Activated CD8-positive, alpha-beta T cell treated with anti-CD3 and anti-CD28 coated beads for 36 hours (primary cell): Measurements from ENCODE around the gene CAPNS1. TPM values are rescaled to one million over a fixed set of nuclear protein-coding genes. Genes with fewer than 3 reads are reported as not detected.

ENCODE experiments used
- ATAC-seq: fragments of 200-7000 bp; cut with Tn5 transposase; one replicate; pipeline ENCODE4 v1.10.0; 2021; ENCODE audit warnings: mild to moderate bottlenecking, moderate library complexity
- CTCF ChIA-PET: fragments of 350-600 bp; sonication (Branson Sonifier 250); formaldehyde crosslinking; loops from one replicate; lab custom pipeline; 2021; ENCODE audit warnings: antibody characterized with exemption; lab: Charles Lee
- POLR2A ChIA-PET: fragments of 350-600 bp; sonication (Branson Sonifier 250); formaldehyde crosslinking; loops from one replicate; lab custom pipeline; 2021; ENCODE audit warnings: antibody characterized with exemption; lab: Charles Lee
- DNase-seq: peaks from one replicate; pipeline ENCODE4 v3.0.0-alpha.2; 2020
- H3K27ac Mint-ChIP-seq: one replicate; pipeline ENCODE4 v1.8.0; 2021; ENCODE audit warnings: mild to moderate bottlenecking, mixed read lengths
- H3K27me3 Mint-ChIP-seq: one replicate; pipeline ENCODE4 v1.8.0; 2021; ENCODE audit warnings: mixed read lengths
- H3K36me3 Mint-ChIP-seq: one replicate; pipeline ENCODE4 v1.8.0; 2021; ENCODE audit warnings: low read depth, mixed read lengths
- H3K4me1 Mint-ChIP-seq: one replicate; pipeline ENCODE4 v1.8.0; 2021; ENCODE audit warnings: low read depth, mixed read lengths
- H3K4me3 Mint-ChIP-seq: one replicate; pipeline ENCODE4 v1.8.0; 2021; ENCODE audit warnings: mild to moderate bottlenecking, moderate library complexity, mixed read lengths
- H3K9me3 Mint-ChIP-seq: one replicate; pipeline ENCODE4 v1.8.0; 2021; ENCODE audit warnings: mixed read lengths
- CTCF ChIP-seq: fragments of 200-600 bp; IDR thresholded peaks from one replicate; pipeline ENCODE4 v1.8.0; 2022; ENCODE audit warnings: antibody characterized with exemption, mild to moderate bottlenecking
- intact Hi-C: fragments of 100-400 bp; cut with micrococcal nuclease; formaldehyde crosslinking; loops from one replicate; pipeline ENCODE4 v1.10.0; 2022
- total RNA-seq, 2 experiments: library from RNA; stranded (reverse); gene quantifications; one replicate each; pipeline ENCODE4 v1.2.3, GENCODE V29; 2021

Gene CAPNS1
- total RNA-seq, 2 experiments from 2014 or later, result 250 to 275 TPM

DNA sequence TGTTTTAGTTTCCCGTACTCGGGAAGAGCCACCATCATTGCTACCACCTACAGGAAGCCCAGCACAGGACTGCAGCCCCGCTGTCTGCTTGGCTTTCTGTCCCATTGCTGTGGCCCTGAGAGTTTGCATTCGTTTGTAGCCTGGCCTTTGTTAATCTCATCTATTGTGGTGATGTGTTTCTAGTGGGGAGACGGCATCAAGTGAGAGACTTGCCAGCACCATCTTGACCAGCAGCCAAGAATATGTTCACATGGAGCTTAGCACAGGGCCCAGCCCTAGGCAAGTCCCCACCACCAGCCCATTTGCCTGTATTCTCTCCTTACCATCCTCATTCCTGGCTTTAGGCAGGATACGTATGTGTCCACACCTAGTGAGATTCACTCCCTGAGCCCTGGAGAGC is 46.2 kb upstream of the CAPNS1 start:
- ATAC-seq (no peak), DNase-seq (no peak)
- H3K4me3 Mint-ChIP-seq, result no peak overlapping the region
- intact Hi-C loops, result no loop called here
- POLR2A ChIA-PET, result interaction anchor here (1.3 to 1.7 kb wide), 2 partner anchors 10 to 21 kb away, joined by 5 to 6 read pairs; partner anchors contain the start of gene POLR2I
- peaks cover 46% of the 10 kb centered on the region for H3K36me3 Mint-ChIP-seq
- CTCF ChIA-PET, result interaction anchor here (1.2 to 1.3 kb wide), 2 partner anchors 14 to 33 kb away, joined by 3 to 4 read pairs; no protein-coding TSS in a partner anchor
- no peaks in the 10 kb centered on the region for H3K9me3 Mint-ChIP-seq
- TF ChIP-seq CTCF, result no peak
- H3K27ac Mint-ChIP-seq, result peak overlapping the region; percentile 81
- H3K4me1 Mint-ChIP-seq, result peaks cover 20% of the 10 kb centered on the region
- no peaks in the 10 kb centered on the region for H3K27me3 Mint-ChIP-seq

DNA sequence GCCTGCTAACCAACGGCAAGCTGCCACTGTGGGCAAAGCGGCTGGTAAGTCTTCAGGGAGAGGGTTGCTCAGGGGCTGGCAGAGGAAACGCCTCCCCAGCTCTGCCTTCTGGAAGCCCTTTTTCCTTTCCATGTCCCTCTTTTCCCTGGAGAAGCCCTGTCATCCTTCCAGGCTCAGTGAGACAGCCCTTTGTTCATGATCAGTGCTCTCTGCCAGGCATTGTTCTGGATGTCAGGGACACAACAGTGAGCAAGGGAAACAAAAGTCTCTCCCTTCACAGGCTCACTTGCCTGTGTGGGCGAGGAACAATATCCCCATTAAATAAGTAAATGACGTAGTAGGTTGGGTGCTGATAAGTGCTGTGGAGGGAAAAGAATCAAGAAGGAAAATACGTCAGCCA is 42.8 kb upstream of the CAPNS1 start:
- Mint-ChIP-seq H3K9me3 (no peaks in the 10 kb centered on the region), H3K4me3 (no peak overlapping the region), H3K27me3 (no peaks in the 10 kb centered on the region), H3K27ac (no peak overlapping the region), H3K4me1 (peaks cover 17% of the 10 kb centered on the region), H3K36me3 (peaks cover 31% of the 10 kb centered on the region)
- no peak for ATAC-seq
- POLR2A ChIA-PET, result interaction anchor here (1.8 kb wide), 1 partner anchor 10 kb away, joined by 4 read pairs; no protein-coding TSS in a partner anchor
- no peak for DNase-seq
- CTCF ChIA-PET, result no interaction called here
- intact Hi-C loops, result no loop called here
- TF ChIP-seq CTCF, result no peak

GRCh38 chr19:36099166-36099785 is 40.6 kb upstream of the CAPNS1 start:
- no peaks in the 10 kb centered on the region for H3K9me3 Mint-ChIP-seq
- ChIA-PET CTCF (no interaction called here), POLR2A (interaction anchor here (0.6 to 1.0 kb wide), 2 partner anchors 8 to 116 kb away, joined by 3 read pairs; no protein-coding TSS in a partner anchor)
- DNase-seq, result no peak
- no peaks in the 10 kb centered on the region for H3K27me3 Mint-ChIP-seq
- H3K4me1 Mint-ChIP-seq, result no peaks in the 10 kb centered on the region
- peaks cover 25% of the 10 kb centered on the region for H3K36me3 Mint-ChIP-seq
- H3K4me3 Mint-ChIP-seq, result no peak overlapping the region
- no peak for TF ChIP-seq CTCF
- no peak overlapping the region for H3K27ac Mint-ChIP-seq
- intact Hi-C loops, result no loop called here
- ATAC-seq, result no peak

GRCh38 chr19:36100476-36100875 is 39.4 kb upstream of the CAPNS1 start:
- Mint-ChIP-seq H3K4me1 (no peaks in the 10 kb centered on the region), H3K27ac (no peak overlapping the region), H3K9me3 (no peaks in the 10 kb centered on the region), H3K27me3 (no peaks in the 10 kb centered on the region), H3K4me3 (no peak overlapping the region), H3K36me3 (peaks cover 21% of the 10 kb centered on the region)
- intact Hi-C loops, result no loop called here
- ATAC-seq, result no peak
- POLR2A ChIA-PET, result interaction anchor here (0.8 to 1.0 kb wide), 2 partner anchors 11 to 21 kb away, joined by 4 read pairs; partner anchors contain the start of gene OVOL3
- no peak for TF ChIP-seq CTCF
- CTCF ChIA-PET, result no interaction called here
- DNase-seq, result no peak

- Mint-ChIP-seq H3K36me3 (peaks cover 21% of the 10 kb centered on the region), H3K4me1 (no peaks in the 10 kb centered on the region), H3K27me3 (no peaks in the 10 kb centered on the region), H3K9me3 (no peaks in the 10 kb centered on the region), H3K27ac (no peak overlapping the region), H3K4me3 (no peak overlapping the region)
- ChIA-PET POLR2A (interaction anchor here (1.3 kb wide), 1 partner anchor 12 kb away, joined by 3 read pairs; no protein-coding TSS in a partner anchor), CTCF (no interaction called here)
- no peak for TF ChIP-seq CTCF
- ATAC-seq, result no peak
- intact Hi-C loops, result no loop called here
- no peak for DNase-seq
Observed at GRCh38 chr19:36101550-36102327, 38.1 kb upstream of the CAPNS1 start.
